GM06990 (cell line): ENCODE results near the gene AHRR.

Experiments
- DNase-seq: peaks from one replicate; pipeline ENCODE4 v3.0.0-alpha.2; 2011; ENCODE audit not compliant: insufficient read length; ENCODE audit errors: extremely low read depth
- H3K27me3 ChIP-seq: replicated peaks from 2 replicates; pipeline ENCODE4 v1.6.0; 2011; ENCODE audit warnings: low read length; ENCODE audit not compliant: control insufficient read depth, insufficient read depth
- H3K36me3 ChIP-seq: 2 replicates; pipeline ENCODE4 v1.5.1; 2011; ENCODE audit warnings: low read length; ENCODE audit not compliant: control insufficient read depth, insufficient read depth
- H3K4me3 ChIP-seq: replicated peaks from 2 replicates; pipeline ENCODE4 v1.5.1; 2011; ENCODE audit warnings: low read depth, mild to moderate bottlenecking, control low read depth, low read length
- TF ChIP-seq, protein P1 (sequence below): IDR thresholded peaks from 2 replicates; pipeline ENCODE4 v1.5.1; 2011; ENCODE audit warnings: low read length, control low read depth, mild to moderate bottlenecking, inconsistent platforms; ENCODE audit not compliant: insufficient read depth, poor library complexity, severe bottlenecking

The AHRR gene

DNA sequence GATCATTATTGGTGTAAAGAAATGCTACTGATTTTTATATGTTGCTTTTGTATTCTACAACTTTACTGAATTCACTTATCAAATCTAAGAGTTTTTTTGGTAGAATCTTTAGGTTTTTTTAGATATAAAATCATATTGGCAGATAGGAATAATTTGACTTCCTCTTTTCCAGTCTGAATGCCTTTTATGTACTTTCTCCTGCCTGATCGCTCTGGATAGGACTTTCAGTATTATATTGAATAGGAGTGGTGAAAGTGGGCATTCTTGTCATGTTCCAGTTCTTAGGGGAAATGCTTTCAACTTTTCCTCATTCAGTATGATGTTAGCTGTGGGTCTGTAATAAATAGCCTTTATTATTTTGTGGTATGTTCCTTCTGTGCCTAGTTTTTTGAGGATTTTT is 8.3 kb downstream of the AHRR start:
- H3K4me3 ChIP-seq = no peak overlapping the region
- H3K27me3 ChIP-seq = no peaks in the 10 kb centered on the region
- DNase-seq = no peak
- H3K36me3 ChIP-seq = peaks cover 2% of the 10 kb centered on the region
- TF ChIP-seq, protein P1, sequence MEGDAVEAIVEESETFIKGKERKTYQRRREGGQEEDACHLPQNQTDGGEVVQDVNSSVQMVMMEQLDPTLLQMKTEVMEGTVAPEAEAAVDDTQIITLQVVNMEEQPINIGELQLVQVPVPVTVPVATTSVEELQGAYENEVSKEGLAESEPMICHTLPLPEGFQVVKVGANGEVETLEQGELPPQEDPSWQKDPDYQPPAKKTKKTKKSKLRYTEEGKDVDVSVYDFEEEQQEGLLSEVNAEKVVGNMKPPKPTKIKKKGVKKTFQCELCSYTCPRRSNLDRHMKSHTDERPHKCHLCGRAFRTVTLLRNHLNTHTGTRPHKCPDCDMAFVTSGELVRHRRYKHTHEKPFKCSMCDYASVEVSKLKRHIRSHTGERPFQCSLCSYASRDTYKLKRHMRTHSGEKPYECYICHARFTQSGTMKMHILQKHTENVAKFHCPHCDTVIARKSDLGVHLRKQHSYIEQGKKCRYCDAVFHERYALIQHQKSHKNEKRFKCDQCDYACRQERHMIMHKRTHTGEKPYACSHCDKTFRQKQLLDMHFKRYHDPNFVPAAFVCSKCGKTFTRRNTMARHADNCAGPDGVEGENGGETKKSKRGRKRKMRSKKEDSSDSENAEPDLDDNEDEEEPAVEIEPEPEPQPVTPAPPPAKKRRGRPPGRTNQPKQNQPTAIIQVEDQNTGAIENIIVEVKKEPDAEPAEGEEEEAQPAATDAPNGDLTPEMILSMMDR = no peak

DNA sequence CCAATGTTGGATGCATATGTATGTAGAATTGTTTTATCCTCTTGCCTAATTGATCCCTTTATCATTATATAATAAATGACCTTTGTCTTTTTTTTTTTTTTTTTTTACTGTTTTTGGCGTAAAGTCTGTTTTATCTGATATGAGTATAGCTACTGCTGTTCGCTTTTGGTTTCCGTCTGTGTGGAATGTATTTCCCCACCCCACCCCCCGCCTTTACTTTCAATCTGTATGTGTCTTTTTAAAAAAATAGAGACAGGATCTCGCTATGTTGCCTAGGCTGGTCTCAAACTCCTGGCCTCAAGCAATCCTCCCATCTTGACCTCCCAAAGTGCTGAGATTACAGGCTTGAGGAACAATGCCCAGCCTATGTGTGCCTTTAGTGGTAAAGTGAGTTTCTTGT is 11.3 kb downstream of the AHRR start:
- no peaks in the 10 kb centered on the region for H3K27me3 ChIP-seq
- peak overlapping the region; percentile 49 for H3K4me3 ChIP-seq
- DNase-seq = no peak
- no peaks in the 10 kb centered on the region for H3K36me3 ChIP-seq
- TF ChIP-seq, protein P1 = no peak

DNA sequence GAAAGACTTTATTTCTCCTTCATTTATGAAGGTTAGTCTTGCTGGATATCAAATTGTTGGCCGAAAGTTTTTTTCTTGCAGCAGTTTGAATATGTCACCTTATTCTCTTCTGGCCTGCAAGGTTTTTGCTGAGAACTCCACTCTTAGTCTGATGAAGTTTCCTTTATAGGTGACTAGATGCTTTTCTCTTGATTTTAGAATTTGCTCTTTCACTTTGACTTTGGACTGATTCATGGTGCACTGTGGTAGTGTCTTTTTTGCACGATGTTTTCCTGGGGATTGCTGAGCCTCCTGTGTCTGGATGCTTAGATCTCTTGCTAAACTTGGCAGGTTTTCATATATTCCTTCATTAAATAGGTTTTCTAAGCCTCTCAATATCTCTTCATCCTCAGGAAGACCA is 12.4 kb downstream of the AHRR start:
- peak overlapping the region; percentile 49 for H3K4me3 ChIP-seq
- DNase-seq = no peak
- H3K27me3 ChIP-seq = no peaks in the 10 kb centered on the region
- TF ChIP-seq, protein P1 = no peak
- no peaks in the 10 kb centered on the region for H3K36me3 ChIP-seq

DNA sequence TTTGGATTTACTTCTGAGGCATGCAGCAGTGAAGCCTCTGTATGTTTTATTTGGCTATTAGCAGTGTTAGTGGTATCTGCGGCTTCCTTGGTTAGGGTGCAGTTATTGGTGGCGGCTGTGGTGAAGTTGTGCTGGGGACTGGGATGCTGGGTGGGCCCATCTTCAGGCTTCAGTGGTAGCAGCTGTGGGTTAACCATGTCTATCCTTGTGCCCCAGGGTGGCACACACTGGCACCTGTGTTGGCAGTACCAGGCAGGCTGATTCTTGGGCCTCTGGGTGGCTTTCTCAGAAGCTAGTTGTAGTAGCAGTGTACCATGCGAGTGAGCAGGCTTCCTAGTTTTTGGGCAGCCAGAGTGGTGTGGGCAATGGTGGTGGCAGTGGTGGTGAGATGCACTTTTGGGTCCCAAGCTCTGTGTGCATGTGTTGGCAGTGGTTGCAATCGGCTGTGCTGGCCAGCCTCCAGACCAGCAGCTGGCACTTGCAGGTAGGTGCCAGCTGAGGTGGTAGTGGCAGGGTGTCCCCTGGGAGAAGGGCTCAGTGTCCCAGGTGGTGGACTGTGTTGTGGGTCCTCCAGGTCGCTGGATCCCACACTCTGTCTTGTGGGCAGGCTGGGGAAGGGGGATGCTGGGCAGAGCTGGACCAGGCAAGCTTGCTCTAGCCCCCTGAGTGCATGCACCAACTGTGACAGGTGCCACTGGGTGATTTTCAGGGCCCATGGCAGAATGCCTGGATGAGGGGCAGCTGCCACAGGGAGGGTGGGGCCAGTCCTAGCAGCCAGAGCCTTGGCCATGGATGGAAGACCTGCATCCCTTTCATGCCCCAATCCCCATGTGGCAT is 13.6 kb downstream of the AHRR start:
- no peak for DNase-seq
- TF ChIP-seq, protein P1 = no peak
- Histone ChIP-seq H3K4me3 (peak overlapping the region; percentile 4), H3K27me3 (no peaks in the 10 kb centered on the region), H3K36me3 (no peaks in the 10 kb centered on the region)

DNA sequence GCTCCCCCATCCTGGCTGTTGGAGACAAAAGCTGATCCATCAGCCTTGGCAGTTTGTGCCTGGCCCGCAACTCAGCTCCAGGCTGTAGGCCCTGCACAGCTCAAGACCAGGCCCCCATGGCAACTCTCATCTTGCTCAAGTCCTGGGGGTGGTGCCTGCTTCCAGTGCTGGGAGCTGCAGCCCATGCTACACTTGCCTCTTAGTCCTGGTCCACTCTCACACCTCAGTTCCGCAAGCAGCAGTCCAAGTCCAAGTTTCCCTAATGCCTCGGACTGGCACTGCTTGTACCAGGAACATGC is 14.2 kb downstream of the AHRR start:
- DNase-seq = no peak
- TF ChIP-seq, protein P1 = no peak
- Histone ChIP-seq H3K36me3 (no peaks in the 10 kb centered on the region), H3K27me3 (no peaks in the 10 kb centered on the region), H3K4me3 (no peak overlapping the region)
